Ovary (tissue), 3 donors: ENCODE data around the gene PRPF40A.

Experiments
- EP300 ChIP-seq: sonication (generic); formaldehyde crosslinking; IDR thresholded peaks from one replicate; pipeline ENCODE4 v1.6.1; 2017; ENCODE audit warnings: antibody characterized with exemption
- POLR2A ChIP-seq: fragments of 450-650 bp; IDR thresholded peaks from one replicate; pipeline ENCODE4 v1.6.1; 2017; ENCODE audit warnings: antibody characterized with exemption, mild to moderate bottlenecking, moderate library complexity
- TF ChIP-seq, protein P1 (sequence below), 3 donors: fragments of 450-650 bp in 2 of 3; fragments of 200-600 bp in 1 of 3; IDR thresholded peaks; one replicate each; pipeline versions ENCODE4 v1.5.1 to v1.8.0; 2016 to 2022; ENCODE audit warnings: antibody characterized with exemption in 3 of 3, mild to moderate bottlenecking in 1 of 3
- donor health status: DM: no; HTN: no; CAD: no.

DNA sequence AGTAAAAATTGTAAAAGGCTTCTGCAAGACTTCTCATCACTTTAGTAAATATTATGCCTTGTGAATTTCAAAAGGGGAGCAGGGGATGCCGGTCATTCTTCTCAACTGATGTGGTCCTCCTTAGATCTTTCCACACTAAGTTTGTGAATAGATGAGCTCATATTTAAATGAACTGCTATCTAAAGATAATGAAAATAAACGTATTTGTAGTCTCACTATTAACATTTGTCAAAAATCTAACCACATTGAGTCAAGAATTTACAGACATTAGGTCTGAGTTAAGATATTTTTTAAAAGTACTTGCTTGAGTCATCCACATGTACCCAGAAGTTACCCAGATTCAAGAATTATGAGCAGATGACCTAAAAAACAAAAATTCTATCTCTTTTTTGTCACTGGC is 6.5 kb downstream of the PRPF40A start:
- TF ChIP-seq, protein P1, sequence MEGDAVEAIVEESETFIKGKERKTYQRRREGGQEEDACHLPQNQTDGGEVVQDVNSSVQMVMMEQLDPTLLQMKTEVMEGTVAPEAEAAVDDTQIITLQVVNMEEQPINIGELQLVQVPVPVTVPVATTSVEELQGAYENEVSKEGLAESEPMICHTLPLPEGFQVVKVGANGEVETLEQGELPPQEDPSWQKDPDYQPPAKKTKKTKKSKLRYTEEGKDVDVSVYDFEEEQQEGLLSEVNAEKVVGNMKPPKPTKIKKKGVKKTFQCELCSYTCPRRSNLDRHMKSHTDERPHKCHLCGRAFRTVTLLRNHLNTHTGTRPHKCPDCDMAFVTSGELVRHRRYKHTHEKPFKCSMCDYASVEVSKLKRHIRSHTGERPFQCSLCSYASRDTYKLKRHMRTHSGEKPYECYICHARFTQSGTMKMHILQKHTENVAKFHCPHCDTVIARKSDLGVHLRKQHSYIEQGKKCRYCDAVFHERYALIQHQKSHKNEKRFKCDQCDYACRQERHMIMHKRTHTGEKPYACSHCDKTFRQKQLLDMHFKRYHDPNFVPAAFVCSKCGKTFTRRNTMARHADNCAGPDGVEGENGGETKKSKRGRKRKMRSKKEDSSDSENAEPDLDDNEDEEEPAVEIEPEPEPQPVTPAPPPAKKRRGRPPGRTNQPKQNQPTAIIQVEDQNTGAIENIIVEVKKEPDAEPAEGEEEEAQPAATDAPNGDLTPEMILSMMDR (IDR thresholded peaks at IDR 0.05): no peak
- TF ChIP-seq EP300 (no peak), POLR2A (no peak)
